GM23338 (cell line): ENCODE measurements around the gene HERPUD1. TPM values are rescaled to one million over a fixed set of nuclear protein-coding genes. Genes with fewer than 3 reads are reported as not detected.

Source experiments
- ATAC-seq: fragments of 200-7000 bp; cut with Tn5 transposase; 3 replicates; pipeline ENCODE4 v1.9.1; 2020
- DNase-seq: peaks from one replicate; pipeline ENCODE4 v3.0.0-alpha.2; 2015; ENCODE audit warnings: low spot score
- H2AFZ ChIP-seq: fragments of 200-600 bp; sonication (generic); 2 replicates; pipeline ENCODE4 v1.8.0; 2016; ENCODE audit warnings: antibody characterized with exemption, mild to moderate bottlenecking, moderate library complexity
- H3F3A ChIP-seq: fragments of 200-600 bp; sonication (generic); replicated peaks from 2 replicates; pipeline ENCODE4 v1.8.0; 2017; ENCODE audit warnings: antibody characterized with exemption, mixed run types, low read depth
- H3K27ac ChIP-seq: fragments of 200-600 bp; sonication (generic); 2 replicates; pipeline ENCODE4 v1.6.1; 2016; ENCODE audit warnings: low read depth
- H3K27me3 ChIP-seq: fragments of 200-600 bp; sonication (generic); 2 replicates; pipeline ENCODE4 v1.8.0; 2016; ENCODE audit warnings: mild to moderate bottlenecking, mixed run types, moderate library complexity; ENCODE audit not compliant: insufficient read depth
- H3K36me3 ChIP-seq: fragments of 200-600 bp; sonication (generic); 2 replicates; pipeline ENCODE4 v1.8.0; 2016; ENCODE audit warnings: mild to moderate bottlenecking; ENCODE audit not compliant: insufficient read depth
- H3K4me1 ChIP-seq: fragments of 200-600 bp; sonication (generic); 2 replicates; pipeline ENCODE4 v1.8.0; 2016; ENCODE audit warnings: mild to moderate bottlenecking, moderate library complexity; ENCODE audit not compliant: insufficient read depth
- H3K4me2 ChIP-seq: fragments of 200-600 bp; sonication (generic); 2 replicates; pipeline ENCODE4 v1.7.1; 2017; ENCODE audit warnings: mixed run types
- H3K4me3 ChIP-seq: fragments of 200-600 bp; sonication (generic); 2 replicates; pipeline ENCODE4 v1.6.1; 2016; ENCODE audit warnings: mixed run types
- H3K79me2 ChIP-seq: fragments of 200-600 bp; sonication (generic); replicated peaks from 2 replicates; pipeline ENCODE4 v1.8.0; 2017; ENCODE audit warnings: mild to moderate bottlenecking; ENCODE audit not compliant: insufficient read depth
- H3K9me2 ChIP-seq: fragments of 200-600 bp; sonication (generic); 2 replicates; pipeline ENCODE4 v1.8.0; 2017; ENCODE audit not compliant: insufficient read depth
- H4K20me1 ChIP-seq: fragments of 200-600 bp; sonication (generic); replicated peaks from 2 replicates; pipeline ENCODE4 v1.8.0; 2017; ENCODE audit warnings: mild to moderate bottlenecking; ENCODE audit not compliant: insufficient read depth
- H3K27ac Mint-ChIP-seq: 2 replicates; pipeline ENCODE4 v1.8.0; 2020; ENCODE audit warnings: inconsistent platforms, mild to moderate bottlenecking, moderate library complexity, mixed read lengths
- H3K27me3 Mint-ChIP-seq: 3 replicates; pipeline ENCODE4 v1.8.0; 2022; ENCODE audit warnings: low read depth, mild to moderate bottlenecking, moderate library complexity, mixed read lengths, inconsistent platforms; ENCODE audit not compliant: insufficient read depth, poor library complexity
- H3K36me3 Mint-ChIP-seq: 3 replicates; pipeline ENCODE4 v1.8.0; 2021; ENCODE audit warnings: low read depth, mild to moderate bottlenecking, inconsistent platforms, moderate library complexity, mixed read lengths
- H3K4me1 Mint-ChIP-seq: 3 replicates; pipeline ENCODE4 v1.8.0; 2020; ENCODE audit warnings: mild to moderate bottlenecking, inconsistent platforms, mixed read lengths
- H3K4me3 Mint-ChIP-seq: 3 replicates; pipeline ENCODE4 v1.8.0; 2021; ENCODE audit warnings: moderate library complexity, mild to moderate bottlenecking, inconsistent platforms, mixed read lengths
- H3K9me3 Mint-ChIP-seq: 3 replicates; pipeline ENCODE4 v1.8.0; 2020; ENCODE audit warnings: moderate library complexity, mild to moderate bottlenecking, inconsistent platforms, mixed read lengths
- CREB1 ChIP-seq: fragments of 250-450 bp; sonication (Bioruptor Pico); IDR thresholded peaks from 2 replicates; pipeline ENCODE4 v1.5.0; 2020; ENCODE audit warnings: low read depth, mild to moderate bottlenecking, moderate library complexity
- EZH2 ChIP-seq: fragments of 200-600 bp; sonication (generic); IDR thresholded peaks from one replicate; pipeline ENCODE4 v1.8.0; 2017; ENCODE audit warnings: antibody characterized with exemption, mild to moderate bottlenecking, low read depth; ENCODE audit not compliant: unreplicated experiment
- EZH2phosphoT487 ChIP-seq: fragments of 200-600 bp; sonication (generic); IDR thresholded peaks from one replicate; pipeline ENCODE4 v1.8.1; 2018; ENCODE audit warnings: antibody characterized with exemption; ENCODE audit not compliant: unreplicated experiment
- JUNB ChIP-seq: IDR thresholded peaks from one replicate; pipeline ENCODE4 v1.6.1; 2016; ENCODE audit warnings: antibody characterized with exemption; ENCODE audit not compliant: unreplicated experiment
- NANOG ChIP-seq: IDR thresholded peaks from 2 replicates; pipeline ENCODE4 v1.6.1; 2016; ENCODE audit warnings: antibody characterized with exemption, borderline replicate concordance
- STAT1 ChIP-seq: IDR thresholded peaks from one replicate; pipeline ENCODE4 v1.6.1; 2016; ENCODE audit warnings: antibody characterized with exemption; ENCODE audit not compliant: unreplicated experiment
- polyA plus RNA-seq: library from polyadenylated mRNA; unstranded; fragments of >200 nt; fragmentation: Nextera tagmentation; extraction: Ambion mirVana; gene quantifications from 2 replicates; pipeline ENCODE4 v1.2.1, GENCODE V29; 2016
- total RNA-seq: library from RNA; depleted of rRNA; stranded (reverse); fragments of >200 nt; shearing (Covaris generic); gene quantifications from 2 replicates; pipeline ENCODE4 v1.2.3, GENCODE V29; 2014
- TF ChIP-seq, protein P1 (sequence below), 2 experiments: fragments of 200-600 bp in 1 of 2; sonication (generic) in 1 of 2; conservative IDR thresholded peaks; 2 replicates each; pipeline versions ENCODE4 v1.5.1 to v1.6.1; 2016 to 2017; ENCODE audit warnings: antibody characterized with exemption in 2 of 2, low read depth in 2 of 2, mild to moderate bottlenecking in 2 of 2, moderate library complexity in 1 of 2
- TF ChIP-seq, protein P2 (sequence below): IDR thresholded peaks from 2 replicates; pipeline ENCODE4 v1.6.1; 2016; ENCODE audit warnings: antibody characterized with exemption
- TF ChIP-seq, protein P3 (sequence below): fragments of 250-450 bp; sonication (Bioruptor Pico); IDR thresholded peaks from 2 replicates; pipeline ENCODE4 v1.5.0; 2020; ENCODE audit warnings: mild to moderate bottlenecking, moderate library complexity
- TF ChIP-seq, protein P4 (sequence below): IDR thresholded peaks from one replicate; pipeline ENCODE4 v1.6.1; 2018; ENCODE audit warnings: antibody characterized with exemption; ENCODE audit not compliant: unreplicated experiment

Gene HERPUD1
- total and polyA plus RNA-seq, 2 experiments from 2014 or later, result 41.1 to 44.1 TPM

DNA sequence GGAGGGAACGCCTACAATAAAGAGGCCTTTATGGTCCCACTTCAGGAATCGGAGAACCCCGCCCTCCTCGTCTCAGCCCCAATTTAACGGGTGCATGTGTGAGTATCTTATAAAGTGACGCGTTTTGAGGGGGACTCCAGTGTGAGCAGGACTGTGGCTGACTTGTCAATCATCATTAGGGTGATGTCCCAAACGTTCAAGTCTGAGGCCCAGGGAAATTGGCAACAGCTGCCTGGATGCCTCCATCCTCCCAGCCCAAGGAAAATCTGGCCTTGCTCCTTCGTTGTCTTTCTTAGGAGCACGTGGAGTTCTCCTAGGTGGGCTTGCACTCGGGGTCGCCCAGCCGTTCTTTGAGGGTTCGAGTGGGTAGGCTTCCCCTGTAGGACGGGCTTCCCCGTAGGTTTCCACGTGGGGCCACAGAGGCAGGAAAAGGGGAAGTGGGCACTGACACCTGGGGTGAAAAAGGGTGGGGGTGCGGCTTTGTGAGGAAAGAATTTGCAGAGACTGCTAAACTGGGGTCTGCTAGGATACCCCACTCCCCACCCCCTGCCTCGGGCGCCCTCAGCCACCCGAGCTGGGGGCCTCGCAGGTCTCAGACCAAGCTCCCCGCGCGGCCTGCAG, 561 bp upstream of the HERPUD1 start (continued):
- TF ChIP-seq, protein P1, sequence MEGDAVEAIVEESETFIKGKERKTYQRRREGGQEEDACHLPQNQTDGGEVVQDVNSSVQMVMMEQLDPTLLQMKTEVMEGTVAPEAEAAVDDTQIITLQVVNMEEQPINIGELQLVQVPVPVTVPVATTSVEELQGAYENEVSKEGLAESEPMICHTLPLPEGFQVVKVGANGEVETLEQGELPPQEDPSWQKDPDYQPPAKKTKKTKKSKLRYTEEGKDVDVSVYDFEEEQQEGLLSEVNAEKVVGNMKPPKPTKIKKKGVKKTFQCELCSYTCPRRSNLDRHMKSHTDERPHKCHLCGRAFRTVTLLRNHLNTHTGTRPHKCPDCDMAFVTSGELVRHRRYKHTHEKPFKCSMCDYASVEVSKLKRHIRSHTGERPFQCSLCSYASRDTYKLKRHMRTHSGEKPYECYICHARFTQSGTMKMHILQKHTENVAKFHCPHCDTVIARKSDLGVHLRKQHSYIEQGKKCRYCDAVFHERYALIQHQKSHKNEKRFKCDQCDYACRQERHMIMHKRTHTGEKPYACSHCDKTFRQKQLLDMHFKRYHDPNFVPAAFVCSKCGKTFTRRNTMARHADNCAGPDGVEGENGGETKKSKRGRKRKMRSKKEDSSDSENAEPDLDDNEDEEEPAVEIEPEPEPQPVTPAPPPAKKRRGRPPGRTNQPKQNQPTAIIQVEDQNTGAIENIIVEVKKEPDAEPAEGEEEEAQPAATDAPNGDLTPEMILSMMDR (conservative IDR thresholded peaks at IDR 0.05; ENCODE audit: low read depth in 2 of 2), result no peak
- no peak for TF ChIP-seq NANOG
- no peak for TF ChIP-seq CREB1 (CRISPR knock-in tag)
- no peak for TF ChIP-seq JUNB
- no peak for TF ChIP-seq STAT1
- TF ChIP-seq, protein P2, sequence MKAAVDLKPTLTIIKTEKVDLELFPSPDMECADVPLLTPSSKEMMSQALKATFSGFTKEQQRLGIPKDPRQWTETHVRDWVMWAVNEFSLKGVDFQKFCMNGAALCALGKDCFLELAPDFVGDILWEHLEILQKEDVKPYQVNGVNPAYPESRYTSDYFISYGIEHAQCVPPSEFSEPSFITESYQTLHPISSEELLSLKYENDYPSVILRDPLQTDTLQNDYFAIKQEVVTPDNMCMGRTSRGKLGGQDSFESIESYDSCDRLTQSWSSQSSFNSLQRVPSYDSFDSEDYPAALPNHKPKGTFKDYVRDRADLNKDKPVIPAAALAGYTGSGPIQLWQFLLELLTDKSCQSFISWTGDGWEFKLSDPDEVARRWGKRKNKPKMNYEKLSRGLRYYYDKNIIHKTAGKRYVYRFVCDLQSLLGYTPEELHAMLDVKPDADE, result no peak
- TF ChIP-seq EZH2phosphoT487, result no peak

DNA sequence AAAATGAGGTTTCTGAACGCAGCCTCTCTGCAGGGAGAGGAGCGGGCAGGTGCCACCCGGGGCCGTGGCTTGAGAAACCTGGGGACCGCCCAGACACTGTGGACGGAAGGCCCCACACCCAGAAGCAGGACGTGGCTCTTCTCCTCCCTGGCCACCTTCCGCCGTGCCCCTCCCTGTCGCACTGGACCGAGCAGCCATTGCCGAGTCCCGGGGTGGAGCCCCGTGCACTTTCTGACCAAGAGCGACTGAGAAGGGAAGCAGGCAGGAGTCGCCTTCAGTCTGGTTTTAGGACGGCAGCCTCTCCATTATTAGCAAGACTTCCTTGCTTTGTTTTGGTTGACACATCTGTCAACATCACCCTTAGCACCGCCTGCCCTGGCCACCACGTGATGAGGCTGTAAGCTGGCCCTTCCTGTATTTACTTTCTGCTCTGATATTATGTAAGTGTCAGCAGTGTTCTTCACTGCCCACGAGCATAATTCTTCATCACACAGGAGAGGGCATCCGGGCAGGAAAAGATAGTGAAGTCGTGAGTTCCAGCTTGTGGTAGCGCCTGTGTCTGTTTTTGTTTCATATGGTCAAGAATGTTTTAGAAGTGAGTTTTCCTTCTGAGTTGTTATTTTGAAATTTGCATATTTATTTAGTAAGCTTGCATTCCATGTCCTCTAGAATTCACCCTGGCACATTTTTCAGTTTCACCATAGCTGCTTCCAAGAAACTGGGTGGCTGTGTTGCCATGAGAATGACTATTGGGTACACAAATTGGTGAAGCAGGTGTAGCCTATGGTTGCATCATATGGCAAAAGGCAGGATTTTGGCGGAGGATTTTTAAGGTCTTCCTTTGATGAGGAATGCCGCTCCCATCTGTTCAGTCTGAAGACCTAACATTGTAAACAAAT, 1.0 kb downstream of the HERPUD1 start:
- no peak overlapping the region; the same call in 1 of the 2 replicates for H3K27ac ChIP-seq
- Mint-ChIP-seq H3K27me3 (peaks cover 7% of the 10 kb centered on the region), H3K27ac (peak overlapping the region; percentile 85), H3K4me3 (peak overlapping the region; percentile 94), H3K9me3 (0 out of 3 replicates have a peak, but pooled peaks cover 2% of the 10 kb centered on the region), H3K4me1 (peaks cover 19% of the 10 kb centered on the region; the same call in 2 of the 3 replicates), H3K36me3 (peaks cover 41% of the 10 kb centered on the region)
- peaks cover 32% of the 10 kb centered on the region for H3K36me3 ChIP-seq
- H3K4me2 ChIP-seq, result peak overlapping the region; percentile 99
- peaks cover 16% of the 10 kb centered on the region for H3K4me1 ChIP-seq
- no peaks in the 10 kb centered on the region for H3F3A ChIP-seq
- H2AFZ ChIP-seq, result no peak overlapping the region
- DNase-seq, result peak; percentile 37
- no peaks in the 10 kb centered on the region for H3K27me3 ChIP-seq
- peaks cover 17% of the 10 kb centered on the region; the same call in 1 of the 2 replicates for H4K20me1 ChIP-seq
- H3K79me2 ChIP-seq, result peaks cover 42% of the 10 kb centered on the region
- no peaks in the 10 kb centered on the region for H3K9me2 ChIP-seq
- ATAC-seq, result peak; percentile 12
- peak overlapping the region; percentile 98 for H3K4me3 ChIP-seq
- TF ChIP-seq NANOG (no peak), EZH2 (no peak)
- TF ChIP-seq, protein P3, sequence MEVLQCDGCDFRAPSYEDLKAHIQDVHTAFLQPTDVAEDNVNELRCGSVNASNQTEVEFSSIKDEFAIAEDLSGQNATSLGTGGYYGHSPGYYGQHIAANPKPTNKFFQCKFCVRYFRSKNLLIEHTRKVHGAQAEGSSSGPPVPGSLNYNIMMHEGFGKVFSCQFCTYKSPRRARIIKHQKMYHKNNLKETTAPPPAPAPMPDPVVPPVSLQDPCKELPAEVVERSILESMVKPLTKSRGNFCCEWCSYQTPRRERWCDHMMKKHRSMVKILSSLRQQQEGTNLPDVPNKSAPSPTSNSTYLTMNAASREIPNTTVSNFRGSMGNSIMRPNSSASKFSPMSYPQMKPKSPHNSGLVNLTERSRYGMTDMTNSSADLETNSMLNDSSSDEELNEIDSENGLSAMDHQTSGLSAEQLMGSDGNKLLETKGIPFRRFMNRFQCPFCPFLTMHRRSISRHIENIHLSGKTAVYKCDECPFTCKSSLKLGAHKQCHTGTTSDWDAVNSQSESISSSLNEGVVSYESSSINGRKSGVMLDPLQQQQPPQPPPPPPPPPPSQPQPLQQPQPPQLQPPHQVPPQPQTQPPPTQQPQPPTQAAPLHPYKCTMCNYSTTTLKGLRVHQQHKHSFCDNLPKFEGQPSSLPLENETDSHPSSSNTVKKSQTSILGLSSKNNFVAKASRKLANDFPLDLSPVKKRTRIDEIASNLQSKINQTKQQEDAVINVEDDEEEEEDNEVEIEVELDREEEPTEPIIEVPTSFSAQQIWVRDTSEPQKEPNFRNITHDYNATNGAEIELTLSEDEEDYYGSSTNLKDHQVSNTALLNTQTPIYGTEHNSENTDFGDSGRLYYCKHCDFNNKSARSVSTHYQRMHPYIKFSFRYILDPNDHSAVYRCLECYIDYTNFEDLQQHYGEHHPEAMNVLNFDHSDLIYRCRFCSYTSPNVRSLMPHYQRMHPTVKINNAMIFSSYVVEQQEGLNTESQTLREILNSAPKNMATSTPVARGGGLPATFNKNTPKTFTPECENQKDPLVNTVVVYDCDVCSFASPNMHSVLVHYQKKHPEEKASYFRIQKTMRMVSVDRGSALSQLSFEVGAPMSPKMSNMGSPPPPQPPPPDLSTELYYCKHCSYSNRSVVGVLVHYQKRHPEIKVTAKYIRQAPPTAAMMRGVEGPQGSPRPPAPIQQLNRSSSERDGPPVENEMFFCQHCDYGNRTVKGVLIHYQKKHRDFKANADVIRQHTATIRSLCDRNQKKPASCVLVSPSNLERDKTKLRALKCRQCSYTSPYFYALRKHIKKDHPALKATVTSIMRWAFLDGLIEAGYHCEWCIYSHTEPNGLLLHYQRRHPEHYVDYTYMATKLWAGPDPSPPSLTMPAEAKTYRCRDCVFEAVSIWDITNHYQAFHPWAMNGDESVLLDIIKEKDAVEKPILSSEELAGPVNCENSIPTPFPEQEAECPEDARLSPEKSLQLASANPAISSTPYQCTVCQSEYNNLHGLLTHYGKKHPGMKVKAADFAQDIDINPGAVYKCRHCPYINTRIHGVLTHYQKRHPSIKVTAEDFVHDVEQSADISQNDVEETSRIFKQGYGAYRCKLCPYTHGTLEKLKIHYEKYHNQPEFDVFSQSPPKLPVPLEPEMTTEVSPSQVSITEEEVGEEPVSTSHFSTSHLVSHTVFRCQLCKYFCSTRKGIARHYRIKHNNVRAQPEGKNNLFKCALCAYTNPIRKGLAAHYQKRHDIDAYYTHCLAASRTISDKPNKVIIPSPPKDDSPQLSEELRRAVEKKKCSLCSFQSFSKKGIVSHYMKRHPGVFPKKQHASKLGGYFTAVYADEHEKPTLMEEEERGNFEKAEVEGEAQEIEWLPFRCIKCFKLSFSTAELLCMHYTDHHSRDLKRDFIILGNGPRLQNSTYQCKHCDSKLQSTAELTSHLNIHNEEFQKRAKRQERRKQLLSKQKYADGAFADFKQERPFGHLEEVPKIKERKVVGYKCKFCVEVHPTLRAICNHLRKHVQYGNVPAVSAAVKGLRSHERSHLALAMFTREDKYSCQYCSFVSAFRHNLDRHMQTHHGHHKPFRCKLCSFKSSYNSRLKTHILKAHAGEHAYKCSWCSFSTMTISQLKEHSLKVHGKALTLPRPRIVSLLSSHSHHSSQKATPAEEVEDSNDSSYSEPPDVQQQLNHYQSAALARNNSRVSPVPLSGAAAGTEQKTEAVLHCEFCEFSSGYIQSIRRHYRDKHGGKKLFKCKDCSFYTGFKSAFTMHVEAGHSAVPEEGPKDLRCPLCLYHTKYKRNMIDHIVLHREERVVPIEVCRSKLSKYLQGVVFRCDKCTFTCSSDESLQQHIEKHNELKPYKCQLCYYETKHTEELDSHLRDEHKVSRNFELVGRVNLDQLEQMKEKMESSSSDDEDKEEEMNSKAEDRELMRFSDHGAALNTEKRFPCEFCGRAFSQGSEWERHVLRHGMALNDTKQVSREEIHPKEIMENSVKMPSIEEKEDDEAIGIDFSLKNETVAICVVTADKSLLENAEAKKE, result no peak
- TF ChIP-seq, protein P4, sequence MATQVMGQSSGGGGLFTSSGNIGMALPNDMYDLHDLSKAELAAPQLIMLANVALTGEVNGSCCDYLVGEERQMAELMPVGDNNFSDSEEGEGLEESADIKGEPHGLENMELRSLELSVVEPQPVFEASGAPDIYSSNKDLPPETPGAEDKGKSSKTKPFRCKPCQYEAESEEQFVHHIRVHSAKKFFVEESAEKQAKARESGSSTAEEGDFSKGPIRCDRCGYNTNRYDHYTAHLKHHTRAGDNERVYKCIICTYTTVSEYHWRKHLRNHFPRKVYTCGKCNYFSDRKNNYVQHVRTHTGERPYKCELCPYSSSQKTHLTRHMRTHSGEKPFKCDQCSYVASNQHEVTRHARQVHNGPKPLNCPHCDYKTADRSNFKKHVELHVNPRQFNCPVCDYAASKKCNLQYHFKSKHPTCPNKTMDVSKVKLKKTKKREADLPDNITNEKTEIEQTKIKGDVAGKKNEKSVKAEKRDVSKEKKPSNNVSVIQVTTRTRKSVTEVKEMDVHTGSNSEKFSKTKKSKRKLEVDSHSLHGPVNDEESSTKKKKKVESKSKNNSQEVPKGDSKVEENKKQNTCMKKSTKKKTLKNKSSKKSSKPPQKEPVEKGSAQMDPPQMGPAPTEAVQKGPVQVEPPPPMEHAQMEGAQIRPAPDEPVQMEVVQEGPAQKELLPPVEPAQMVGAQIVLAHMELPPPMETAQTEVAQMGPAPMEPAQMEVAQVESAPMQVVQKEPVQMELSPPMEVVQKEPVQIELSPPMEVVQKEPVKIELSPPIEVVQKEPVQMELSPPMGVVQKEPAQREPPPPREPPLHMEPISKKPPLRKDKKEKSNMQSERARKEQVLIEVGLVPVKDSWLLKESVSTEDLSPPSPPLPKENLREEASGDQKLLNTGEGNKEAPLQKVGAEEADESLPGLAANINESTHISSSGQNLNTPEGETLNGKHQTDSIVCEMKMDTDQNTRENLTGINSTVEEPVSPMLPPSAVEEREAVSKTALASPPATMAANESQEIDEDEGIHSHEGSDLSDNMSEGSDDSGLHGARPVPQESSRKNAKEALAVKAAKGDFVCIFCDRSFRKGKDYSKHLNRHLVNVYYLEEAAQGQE, result no peak
